HL-60 (cell line): ENCODE measurements around the gene CARD9.
A peak's percentile ranks its signal among the peaks of the same experiment; 100 is the strongest.

Experiments
- DNase-seq, 2 experiments: peaks; one replicate each; pipeline ENCODE4 v3.0.0-alpha.2; 2010 to 2020; ENCODE audit warnings: low read depth in 1 of 2, low spot score in 1 of 2
- H3K27ac ChIP-seq: fragments of 250-450 bp; sonication (Bioruptor Pico); replicated peaks from 2 replicates; pipeline ENCODE4 v1.5.1; 2020; ENCODE audit warnings: mild to moderate bottlenecking, moderate library complexity
- H3K27me3 ChIP-seq: fragments of 250-450 bp; sonication (Bioruptor Pico); 2 replicates; pipeline ENCODE4 v1.5.1; 2021; ENCODE audit warnings: mild to moderate bottlenecking, moderate library complexity; ENCODE audit not compliant: insufficient read depth, poor library complexity, severe bottlenecking
- H3K4me3 ChIP-seq: replicated peaks from 2 replicates; pipeline ENCODE4 v1.5.1; 2011; ENCODE audit warnings: mild to moderate bottlenecking, control low read depth, low read length; ENCODE audit not compliant: insufficient read depth
- GABPA ChIP-seq: IDR thresholded peaks from 2 replicates; pipeline ENCODE4 v1.6.1; 2012; ENCODE audit warnings: low read depth
- POLR2AphosphoS5 ChIP-seq: IDR thresholded peaks from 2 replicates; pipeline ENCODE4 v1.6.1; 2012; ENCODE audit warnings: low read depth
- SPI1 ChIP-seq: IDR thresholded peaks from 2 replicates; pipeline ENCODE4 v1.6.1; 2012; ENCODE audit warnings: low read depth, mild to moderate bottlenecking, borderline replicate concordance
- TF ChIP-seq, protein P1 (sequence below): IDR thresholded peaks from 2 replicates; pipeline ENCODE4 v1.6.1; 2012; ENCODE audit warnings: low read depth; ENCODE audit not compliant: insufficient replicate concordance
- TF ChIP-seq, protein P2 (sequence below): IDR thresholded peaks from one replicate; pipeline ENCODE4 v1.5.1; 2011; ENCODE audit warnings: low read length, control low read depth, inconsistent platforms; ENCODE audit not compliant: insufficient read depth

CARD9 gene

DNA sequence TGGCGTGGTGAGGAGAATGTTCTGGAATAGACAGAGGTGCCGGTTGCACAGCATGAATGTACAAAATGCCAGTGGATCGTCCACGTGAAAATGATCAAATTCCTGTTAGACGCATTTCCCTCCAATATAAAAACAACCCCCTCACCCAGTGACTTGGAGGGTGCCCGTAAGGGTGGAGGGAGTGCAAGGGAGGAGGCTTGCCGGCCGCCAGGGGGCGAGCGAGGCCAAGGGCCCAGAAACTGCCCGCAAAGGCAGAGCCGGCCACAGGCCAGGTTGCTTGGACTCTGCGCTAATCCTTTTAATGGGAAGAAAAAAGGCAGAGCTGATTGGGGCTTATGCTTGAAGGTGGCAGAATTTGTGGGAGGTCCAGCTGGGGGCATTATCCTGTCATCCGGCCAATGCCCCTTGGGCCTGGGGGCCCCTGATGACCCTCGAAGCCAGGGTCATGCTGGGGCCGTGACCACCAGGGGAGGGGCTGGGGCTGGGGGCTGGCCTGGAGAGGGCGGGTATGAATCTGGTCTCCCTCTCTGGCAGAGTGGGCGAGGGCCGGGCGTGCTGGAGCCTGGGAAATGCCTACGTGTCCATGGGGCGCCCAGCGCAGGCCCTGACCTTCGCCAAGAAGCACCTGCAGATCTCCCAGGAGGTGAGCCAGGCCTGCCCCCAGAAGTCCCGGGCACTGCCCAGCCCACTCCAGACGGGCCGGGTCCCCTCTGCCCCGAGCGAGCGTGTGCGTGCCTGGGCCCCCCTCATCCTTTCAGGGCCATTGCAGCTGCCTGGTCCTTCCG, 34.1 kb downstream of the CARD9 start:
- peak in 1 of 2 experiments; percentile 76 for DNase-seq
- no peak overlapping the region for H3K27ac ChIP-seq

DNA sequence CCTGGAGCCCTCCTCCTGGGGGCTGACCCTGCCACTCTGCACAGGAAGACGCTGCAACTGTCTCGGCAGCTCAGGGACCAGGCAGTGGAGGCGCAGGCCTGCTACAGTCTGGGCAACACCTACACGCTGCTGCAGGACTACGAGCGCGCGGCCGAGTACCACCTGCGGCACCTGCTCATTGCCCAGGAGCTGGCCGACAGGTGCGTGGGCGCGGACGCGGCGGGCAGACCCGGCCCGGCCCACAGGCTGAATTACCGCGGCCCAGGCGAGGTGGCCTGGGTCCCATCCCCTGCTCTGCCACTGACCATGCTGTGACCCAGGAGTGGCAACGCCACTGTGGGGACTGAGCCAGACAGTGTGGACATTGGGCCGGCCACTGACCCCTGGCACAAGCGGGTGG, 35.0 kb downstream of the CARD9 start:
- H3K27me3 ChIP-seq, result no peaks in the 10 kb centered on the region
- no peak overlapping the region for H3K4me3 ChIP-seq
- TF ChIP-seq, protein P1, sequence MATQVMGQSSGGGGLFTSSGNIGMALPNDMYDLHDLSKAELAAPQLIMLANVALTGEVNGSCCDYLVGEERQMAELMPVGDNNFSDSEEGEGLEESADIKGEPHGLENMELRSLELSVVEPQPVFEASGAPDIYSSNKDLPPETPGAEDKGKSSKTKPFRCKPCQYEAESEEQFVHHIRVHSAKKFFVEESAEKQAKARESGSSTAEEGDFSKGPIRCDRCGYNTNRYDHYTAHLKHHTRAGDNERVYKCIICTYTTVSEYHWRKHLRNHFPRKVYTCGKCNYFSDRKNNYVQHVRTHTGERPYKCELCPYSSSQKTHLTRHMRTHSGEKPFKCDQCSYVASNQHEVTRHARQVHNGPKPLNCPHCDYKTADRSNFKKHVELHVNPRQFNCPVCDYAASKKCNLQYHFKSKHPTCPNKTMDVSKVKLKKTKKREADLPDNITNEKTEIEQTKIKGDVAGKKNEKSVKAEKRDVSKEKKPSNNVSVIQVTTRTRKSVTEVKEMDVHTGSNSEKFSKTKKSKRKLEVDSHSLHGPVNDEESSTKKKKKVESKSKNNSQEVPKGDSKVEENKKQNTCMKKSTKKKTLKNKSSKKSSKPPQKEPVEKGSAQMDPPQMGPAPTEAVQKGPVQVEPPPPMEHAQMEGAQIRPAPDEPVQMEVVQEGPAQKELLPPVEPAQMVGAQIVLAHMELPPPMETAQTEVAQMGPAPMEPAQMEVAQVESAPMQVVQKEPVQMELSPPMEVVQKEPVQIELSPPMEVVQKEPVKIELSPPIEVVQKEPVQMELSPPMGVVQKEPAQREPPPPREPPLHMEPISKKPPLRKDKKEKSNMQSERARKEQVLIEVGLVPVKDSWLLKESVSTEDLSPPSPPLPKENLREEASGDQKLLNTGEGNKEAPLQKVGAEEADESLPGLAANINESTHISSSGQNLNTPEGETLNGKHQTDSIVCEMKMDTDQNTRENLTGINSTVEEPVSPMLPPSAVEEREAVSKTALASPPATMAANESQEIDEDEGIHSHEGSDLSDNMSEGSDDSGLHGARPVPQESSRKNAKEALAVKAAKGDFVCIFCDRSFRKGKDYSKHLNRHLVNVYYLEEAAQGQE, result no peak
- TF ChIP-seq, protein P2, sequence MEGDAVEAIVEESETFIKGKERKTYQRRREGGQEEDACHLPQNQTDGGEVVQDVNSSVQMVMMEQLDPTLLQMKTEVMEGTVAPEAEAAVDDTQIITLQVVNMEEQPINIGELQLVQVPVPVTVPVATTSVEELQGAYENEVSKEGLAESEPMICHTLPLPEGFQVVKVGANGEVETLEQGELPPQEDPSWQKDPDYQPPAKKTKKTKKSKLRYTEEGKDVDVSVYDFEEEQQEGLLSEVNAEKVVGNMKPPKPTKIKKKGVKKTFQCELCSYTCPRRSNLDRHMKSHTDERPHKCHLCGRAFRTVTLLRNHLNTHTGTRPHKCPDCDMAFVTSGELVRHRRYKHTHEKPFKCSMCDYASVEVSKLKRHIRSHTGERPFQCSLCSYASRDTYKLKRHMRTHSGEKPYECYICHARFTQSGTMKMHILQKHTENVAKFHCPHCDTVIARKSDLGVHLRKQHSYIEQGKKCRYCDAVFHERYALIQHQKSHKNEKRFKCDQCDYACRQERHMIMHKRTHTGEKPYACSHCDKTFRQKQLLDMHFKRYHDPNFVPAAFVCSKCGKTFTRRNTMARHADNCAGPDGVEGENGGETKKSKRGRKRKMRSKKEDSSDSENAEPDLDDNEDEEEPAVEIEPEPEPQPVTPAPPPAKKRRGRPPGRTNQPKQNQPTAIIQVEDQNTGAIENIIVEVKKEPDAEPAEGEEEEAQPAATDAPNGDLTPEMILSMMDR, result no peak
- TF ChIP-seq POLR2AphosphoS5 (no peak), GABPA (no peak)
- H3K27ac ChIP-seq, result no peak overlapping the region
- no peak for DNase-seq

More for the DNA sequence above, 34.1 kb downstream of the CARD9 start:
- no peak overlapping the region for H3K4me3 ChIP-seq
- TF ChIP-seq POLR2AphosphoS5 (no peak), SPI1 (no peak)
- TF ChIP-seq, protein P2, result peak; percentile 84
- no peaks in the 10 kb centered on the region for H3K27me3 ChIP-seq

DNA sequence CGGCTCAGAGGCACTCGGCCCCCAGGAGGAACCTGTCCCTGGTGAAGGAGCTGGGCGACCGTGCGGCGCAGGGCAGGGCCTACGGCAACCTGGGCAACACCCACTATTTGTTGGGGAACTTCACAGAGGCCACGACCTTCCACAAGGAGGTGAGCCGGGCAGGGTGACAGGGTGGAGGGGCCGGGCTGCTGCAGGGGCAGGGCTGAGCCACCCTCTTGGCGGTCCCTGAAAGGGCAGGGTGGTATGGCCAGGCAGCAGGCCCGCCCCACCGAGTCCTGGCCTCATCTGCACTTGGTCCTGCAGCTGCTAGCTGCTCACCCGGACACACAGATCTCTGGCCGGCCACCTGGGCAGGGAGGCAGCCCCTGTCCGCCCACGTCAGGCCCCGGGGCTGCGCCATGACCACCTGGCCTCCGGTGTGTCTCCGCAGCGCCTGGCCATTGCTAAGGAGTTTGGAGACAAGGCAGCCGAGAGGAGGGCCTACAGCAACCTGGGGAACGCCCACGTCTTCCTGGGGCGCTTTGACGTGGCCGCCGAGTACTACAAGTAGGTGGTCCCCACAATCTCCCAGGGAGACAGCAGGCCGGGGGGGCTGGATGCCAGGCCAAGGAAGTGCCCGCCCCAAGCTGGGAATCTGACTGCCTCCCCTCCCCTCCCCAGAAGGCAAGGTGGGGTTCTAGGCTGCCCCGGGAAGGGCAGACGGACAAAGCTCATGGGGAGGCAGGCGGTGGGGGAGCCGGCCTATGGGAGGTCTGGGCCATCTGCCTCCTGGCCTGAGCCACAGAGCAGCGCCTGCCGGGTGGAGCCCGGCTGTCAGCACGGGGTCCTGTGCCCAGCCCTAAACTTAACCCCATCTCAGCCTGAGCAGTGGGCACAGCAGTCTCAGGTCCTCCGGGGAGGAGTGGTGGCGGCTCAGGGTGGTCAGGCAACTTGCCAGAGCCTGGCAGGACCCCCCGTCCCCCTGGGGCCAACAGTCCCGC, 35.8 kb downstream of the CARD9 start:
- no peak overlapping the region for H3K4me3 ChIP-seq
- no peak for DNase-seq

More for the DNA sequence above, 35.8 kb downstream of the CARD9 start:
- TF ChIP-seq GABPA (no peak), SPI1 (no peak), POLR2AphosphoS5 (no peak)
- TF ChIP-seq, protein P2, result no peak
- TF ChIP-seq, protein P1, result no peak
- H3K27ac ChIP-seq, result no peak overlapping the region
- no peaks in the 10 kb centered on the region for H3K27me3 ChIP-seq
